ENCODE measurements around the gene NPAS2. TPM values are rescaled to one million over a fixed set of nuclear protein-coding genes. Genes with fewer than 3 reads are reported as not detected.

Gene NPAS2
- polyA plus RNA-seq, 1 experiment, result 13.5 TPM

DNA sequence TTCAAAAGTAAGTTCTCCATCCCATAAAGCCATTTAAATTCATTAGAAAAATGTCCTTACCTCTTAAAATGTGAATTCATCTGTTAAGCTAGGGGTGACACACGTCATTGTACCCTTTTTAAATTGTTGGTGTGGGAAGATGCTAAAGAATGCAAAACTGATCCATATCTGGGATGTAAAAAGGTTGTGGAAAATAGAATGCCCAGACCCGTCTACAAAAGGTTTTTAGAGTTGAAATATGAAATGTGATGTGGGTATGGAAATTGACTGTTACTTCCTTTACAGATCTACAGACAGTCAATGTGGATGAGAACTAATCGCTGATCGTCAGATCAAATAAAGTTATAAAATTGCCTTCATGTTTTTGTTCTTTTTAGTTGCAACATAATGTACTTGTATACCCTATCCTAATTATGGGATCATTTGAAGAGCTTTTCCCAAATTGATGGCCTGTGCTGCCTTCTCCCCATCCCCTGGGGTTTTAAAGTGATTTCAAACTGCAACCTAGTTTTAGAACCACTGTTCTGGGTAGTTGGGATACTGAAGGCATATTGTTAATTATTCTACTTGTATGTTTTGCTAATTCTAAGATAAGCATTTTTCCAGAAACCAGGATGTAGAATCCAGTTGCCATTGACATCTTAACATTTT is 186.3 kb downstream of the NPAS2 start:
- no peak for DNase-seq (ENCODE audit: low read depth, low spot score)
- H3K27ac ChIP-seq (ENCODE audit: low read depth, low read length), result no peak overlapping the region
- CTCF ChIA-PET, result interaction anchor here (1.1 to 1.5 kb wide), 5 partner anchors 11 to 399 kb away, joined by 3 to 8 read pairs (median 3); no protein-coding TSS in a partner anchor
- no peaks in the 10 kb centered on the region for H3K27me3 ChIP-seq (ENCODE audit: control insufficient read depth, insufficient read depth, low read length)
- TF ChIP-seq, protein P1, sequence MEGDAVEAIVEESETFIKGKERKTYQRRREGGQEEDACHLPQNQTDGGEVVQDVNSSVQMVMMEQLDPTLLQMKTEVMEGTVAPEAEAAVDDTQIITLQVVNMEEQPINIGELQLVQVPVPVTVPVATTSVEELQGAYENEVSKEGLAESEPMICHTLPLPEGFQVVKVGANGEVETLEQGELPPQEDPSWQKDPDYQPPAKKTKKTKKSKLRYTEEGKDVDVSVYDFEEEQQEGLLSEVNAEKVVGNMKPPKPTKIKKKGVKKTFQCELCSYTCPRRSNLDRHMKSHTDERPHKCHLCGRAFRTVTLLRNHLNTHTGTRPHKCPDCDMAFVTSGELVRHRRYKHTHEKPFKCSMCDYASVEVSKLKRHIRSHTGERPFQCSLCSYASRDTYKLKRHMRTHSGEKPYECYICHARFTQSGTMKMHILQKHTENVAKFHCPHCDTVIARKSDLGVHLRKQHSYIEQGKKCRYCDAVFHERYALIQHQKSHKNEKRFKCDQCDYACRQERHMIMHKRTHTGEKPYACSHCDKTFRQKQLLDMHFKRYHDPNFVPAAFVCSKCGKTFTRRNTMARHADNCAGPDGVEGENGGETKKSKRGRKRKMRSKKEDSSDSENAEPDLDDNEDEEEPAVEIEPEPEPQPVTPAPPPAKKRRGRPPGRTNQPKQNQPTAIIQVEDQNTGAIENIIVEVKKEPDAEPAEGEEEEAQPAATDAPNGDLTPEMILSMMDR (IDR thresholded peaks at IDR 0.05; ENCODE audit: low read depth, low read length), result no peak
- POLR2A ChIA-PET, result no interaction called here
- peaks cover 4% of the 10 kb centered on the region; the same call in 1 of the 2 replicates for H3K9me3 ChIP-seq (ENCODE audit: control insufficient read depth, insufficient read depth, low read length)
- no peak overlapping the region for H3K4me3 ChIP-seq (ENCODE audit: low read depth, low read length)

DNA sequence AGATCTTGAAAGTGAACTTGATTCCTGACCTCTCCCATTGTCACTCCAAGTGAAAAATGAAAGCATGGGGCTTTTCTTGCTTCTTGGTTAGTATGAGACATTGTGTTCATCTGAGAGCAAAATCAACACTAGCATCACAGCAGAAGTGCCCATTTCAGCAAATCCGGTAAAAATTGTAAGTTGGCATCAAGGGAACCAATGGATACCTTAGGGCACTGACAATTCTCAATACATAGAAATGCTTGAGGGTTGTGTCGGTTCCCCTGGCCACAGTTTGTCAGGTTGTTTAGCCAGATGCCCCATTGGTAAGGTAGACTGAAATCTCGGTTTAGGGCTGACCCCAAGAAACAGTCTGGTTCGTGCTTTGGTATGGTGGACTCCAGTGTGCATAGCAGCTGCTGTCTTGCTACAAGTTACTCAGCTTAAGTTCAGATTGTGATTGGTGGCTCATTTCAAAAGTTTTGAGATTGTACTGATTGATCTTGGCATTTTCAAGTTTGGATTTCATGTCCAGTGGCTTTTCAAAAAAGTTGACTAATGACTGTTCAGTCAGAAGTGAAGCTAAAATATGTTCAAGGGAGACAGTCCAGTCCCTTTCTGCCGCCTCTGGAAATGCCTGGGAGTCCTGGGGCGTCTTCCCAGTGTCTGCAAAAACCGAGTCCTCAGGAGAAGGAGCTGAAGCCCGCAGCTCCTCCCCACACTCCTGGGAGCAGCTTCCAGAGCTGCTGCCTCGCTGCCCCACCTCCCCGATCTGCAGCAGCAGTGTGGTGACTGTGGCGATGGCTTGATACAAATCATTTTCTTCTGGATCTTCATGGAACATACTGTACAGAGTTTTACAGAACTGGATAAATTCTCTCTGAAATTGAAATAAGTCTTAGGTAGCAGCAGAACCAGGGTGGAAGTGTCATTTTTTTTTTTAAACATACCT is 187.7 kb downstream of the NPAS2 start:
- POLR2A ChIA-PET, result no interaction called here
- no peak overlapping the region for H3K27ac ChIP-seq (ENCODE audit: low read depth, low read length)
- CTCF ChIA-PET, result interaction anchor here (1.1 to 1.5 kb wide), 5 partner anchors 13 to 401 kb away, joined by 3 to 8 read pairs (median 3); no protein-coding TSS in a partner anchor
- H3K27me3 ChIP-seq (ENCODE audit: control insufficient read depth, insufficient read depth, low read length), result no peaks in the 10 kb centered on the region
- TF ChIP-seq, protein P1 (IDR thresholded peaks at IDR 0.05; ENCODE audit: low read depth, low read length), result no peak
- H3K4me3 ChIP-seq (ENCODE audit: low read depth, low read length), result no peak overlapping the region
- DNase-seq (ENCODE audit: low read depth, low spot score), result no peak
- H3K9me3 ChIP-seq (ENCODE audit: control insufficient read depth, insufficient read depth, low read length), result no peaks in the 10 kb centered on the region

GRCh38 chr2:101011152-101011551 is 191.2 kb downstream of the NPAS2 start:
- Histone ChIP-seq H3K27ac (ENCODE audit: low read depth, low read length) (no peak overlapping the region), H3K4me3 (ENCODE audit: low read depth, low read length) (no peak overlapping the region), H3K9me3 (ENCODE audit: control insufficient read depth, insufficient read depth, low read length) (no peaks in the 10 kb centered on the region), H3K27me3 (ENCODE audit: control insufficient read depth, insufficient read depth, low read length) (no peaks in the 10 kb centered on the region)
- CTCF ChIA-PET, result interaction anchor here (2.3 to 3.4 kb wide), 2 partner anchors 8 to 281 kb away, joined by 21 to 32 read pairs; partner anchors contain the start of gene RPL31
- POLR2A ChIA-PET, result no interaction called here
- DNase-seq (ENCODE audit: low read depth, low spot score), result no peak
- TF ChIP-seq, protein P1 (IDR thresholded peaks at IDR 0.05; ENCODE audit: low read depth, low read length), result no peak

DNA sequence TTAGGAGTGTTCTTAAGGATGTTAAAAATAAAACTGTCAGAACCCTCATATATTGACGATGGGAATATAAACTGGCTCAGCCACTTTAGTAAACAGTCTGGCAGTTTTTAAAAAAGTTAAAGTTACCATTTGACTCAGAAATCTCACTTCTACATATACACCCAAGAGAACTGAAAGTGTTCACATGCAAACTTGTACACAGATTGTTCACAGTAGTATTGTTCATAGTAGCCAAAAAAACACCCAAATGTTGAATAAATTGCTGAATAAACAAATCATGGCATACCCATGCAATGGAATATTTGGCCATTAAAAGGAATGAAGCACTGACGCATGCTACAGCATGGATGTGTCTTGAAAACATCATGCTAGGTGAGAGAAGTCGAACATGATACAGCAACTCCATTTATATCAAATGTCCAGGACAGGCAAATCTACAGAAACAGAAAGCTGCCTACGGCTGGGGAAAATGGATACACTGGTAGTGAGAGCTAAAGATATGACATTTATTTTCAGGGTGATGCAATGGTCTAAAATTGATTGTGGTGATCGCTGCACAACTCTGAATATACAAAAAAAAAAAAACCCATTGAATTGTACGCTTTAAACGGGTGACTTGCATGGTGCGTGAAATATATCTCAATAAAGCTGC is 192.2 kb downstream of the NPAS2 start:
- POLR2A ChIA-PET, result interaction anchor here (0.6 to 1.0 kb wide), 3 partner anchors 10 to 215 kb away, joined by 3 to 6 read pairs (median 3); partner anchors contain the start of gene RPL31
- CTCF ChIA-PET, result interaction anchor here (0.6 to 3.4 kb wide), 34 partner anchors 9 to 1352 kb away, joined by 3 to 68 read pairs (median 4); partner anchors contain the start of gene RPL31
- TF ChIP-seq, protein P1 (IDR thresholded peaks at IDR 0.05; ENCODE audit: low read depth, low read length), result no peak

More for the DNA sequence above, 192.2 kb downstream of the NPAS2 start:
- Histone ChIP-seq H3K27ac (ENCODE audit: low read depth, low read length) (no peak overlapping the region), H3K9me3 (ENCODE audit: control insufficient read depth, insufficient read depth, low read length) (no peaks in the 10 kb centered on the region), H3K4me3 (ENCODE audit: low read depth, low read length) (no peak overlapping the region), H3K27me3 (ENCODE audit: control insufficient read depth, insufficient read depth, low read length) (no peaks in the 10 kb centered on the region)
- no peak for DNase-seq (ENCODE audit: low read depth, low spot score)

Data from AG04450 (cell line).